Endometrial microvascular endothelial cells (primary cell): ENCODE results near the gene BCO2. TPM values are rescaled to one million over a fixed set of nuclear protein-coding genes. Genes with fewer than 3 reads are reported as not detected.

Source experiments
- total RNA-seq: library from RNA; depleted of rRNA; stranded (reverse); fragments of >200 nt; gene quantifications from one replicate; pipeline ENCODE4 v1.2.3, GENCODE V29; 2015; ENCODE audit errors: inconsistent ontology term

The BCO2 gene
- total RNA-seq, 1 donor from 2014 or later = not detected

Other genes starting within 250 kb of the BCO2 start
- gene DIXDC1, start 238.2 kb upstream of the BCO2 start, total RNA-seq = 19.0 TPM
- 50.4 TPM for gene DLAT, start 150.1 kb upstream of the BCO2 start, total RNA-seq
- 0.37 TPM for gene PIH1D2, start 101.5 kb upstream of the BCO2 start, total RNA-seq
- 7.4 TPM for gene NKAPD1, start 101.2 kb upstream of the BCO2 start, total RNA-seq
- gene TIMM8B, start 88.8 kb upstream of the BCO2 start, total RNA-seq = 38.9 TPM
- 130 TPM for gene SDHD, start 88.6 kb upstream of the BCO2 start, total RNA-seq
- gene IL18, start 11.4 kb upstream of the BCO2 start, total RNA-seq = 0.09 TPM
- gene TEX12, start 8.1 kb upstream of the BCO2 start, total RNA-seq = not detected
- 47.7 TPM for gene PTS, start 50.9 kb downstream of the BCO2 start, total RNA-seq
- gene PLET1, start 85.3 kb downstream of the BCO2 start, total RNA-seq = not detected